AG10803 (cell line): ENCODE data around the gene STAT3.

Experiments
- DNase-seq: peaks from one replicate; pipeline ENCODE4 v3.0.0; 2010; ENCODE audit warnings: low read depth
- H3K4me3 ChIP-seq: 2 replicates; pipeline ENCODE4 v1.5.1; 2011; ENCODE audit warnings: mild to moderate bottlenecking, low read length, control low read depth
- CTCF ChIP-seq: conservative IDR thresholded peaks from 2 replicates; pipeline ENCODE4 v1.5.1; 2011; ENCODE audit warnings: mild to moderate bottlenecking, low read length, control low read depth, inconsistent platforms

STAT3 gene

GRCh38 chr17:42340691-42341127, 47.5 kb downstream of the STAT3 start:
- no peak overlapping the region for H3K4me3 ChIP-seq
- no peak for TF ChIP-seq CTCF
- no peak for DNase-seq

- no peak overlapping the region for H3K4me3 ChIP-seq
- no peak for TF ChIP-seq CTCF
- DNase-seq: no peak
Observed at GRCh38 chr17:42339221-42339620, 49.0 kb downstream of the STAT3 start.

GRCh38 chr17:42338427-42338985, 49.7 kb downstream of the STAT3 start:
- TF ChIP-seq CTCF: no peak
- no peak overlapping the region for H3K4me3 ChIP-seq
- DNase-seq: no peak

- no peak overlapping the region for H3K4me3 ChIP-seq
- TF ChIP-seq CTCF: no peak
- DNase-seq: peak; percentile 99
Observed at GRCh38 chr17:42337442-42337841, 50.8 kb downstream of the STAT3 start.

GRCh38 chr17:42334677-42335076, 53.6 kb downstream of the STAT3 start:
- TF ChIP-seq CTCF: peak; percentile 19; the same call in 1 of the 2 replicates
- no peak overlapping the region for H3K4me3 ChIP-seq
- DNase-seq: peak; percentile 19

GRCh38 chr17:42333053-42333452, 55.2 kb downstream of the STAT3 start:
- no peak for DNase-seq
- no peak for TF ChIP-seq CTCF
- H3K4me3 ChIP-seq: no peak overlapping the region

- TF ChIP-seq CTCF: no peak
- H3K4me3 ChIP-seq: no peak overlapping the region
- peak; percentile 80 for DNase-seq
Observed at GRCh38 chr17:42329025-42329976, 58.9 kb downstream of the STAT3 start.
